Measurements from ENCODE around the gene SLC26A8. TPM values are rescaled to one million over a fixed set of nuclear protein-coding genes. Genes with fewer than 3 reads are reported as not detected.

Gene SLC26A8
- total RNA-seq, 1 experiment from 2014 or later, result not detected

DNA sequence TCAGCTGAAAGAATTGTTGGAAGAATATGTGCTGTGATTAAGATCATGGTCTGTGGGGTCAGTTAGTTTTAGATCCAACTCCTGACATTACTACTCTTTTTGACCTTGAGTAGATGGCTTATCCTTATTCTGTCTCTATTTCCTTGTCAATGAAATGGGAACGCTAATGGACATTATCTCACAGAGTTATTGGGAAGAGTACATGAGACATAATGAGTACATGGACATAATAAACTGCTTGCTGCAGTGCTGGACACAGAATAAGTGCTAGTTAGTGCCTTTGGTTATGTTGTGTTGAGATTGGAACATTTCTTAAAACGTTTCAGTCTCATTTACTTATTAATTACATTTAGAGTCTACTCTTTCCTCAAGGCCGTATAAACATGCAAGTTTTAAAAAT lies 45.8 kb upstream of the SLC26A8 start:
- Histone ChIP-seq H3K4me3 (replicated peaks in 1 of 2; ENCODE audit: low read depth in 1 of 2, low read length in 2 of 2) (no peak overlapping the region), H3K4me1 (ENCODE audit: control insufficient read depth in 1 of 2, insufficient read depth in 2 of 2, low read length in 2 of 2) (peaks cover 1 to 6% of the 10 kb centered on the region in 2 experiments; a peak in 3 of 4 replicates), H3K79me2 (ENCODE audit: insufficient read depth, low read length) (peaks cover 54% of the 10 kb centered on the region), H3K9ac (ENCODE audit: low read length) (no peak overlapping the region), H3K9me2 (ENCODE audit: insufficient read depth) (no peaks in the 10 kb centered on the region), H4K20me1 (ENCODE audit: insufficient read depth) (no peaks in the 10 kb centered on the region), H3K27me3 (ENCODE audit: insufficient read depth, low read length) (no peaks in the 10 kb centered on the region), H3K9me3 (ENCODE audit: control insufficient read depth in 1 of 2, insufficient read depth in 1 of 2, low read depth in 1 of 2, low read length in 2 of 2) (no peaks in the 10 kb centered on the region), H3K36me3 (ENCODE audit: control insufficient read depth in 1 of 2, insufficient read depth in 2 of 2, low read length in 2 of 2) (no peaks in the 10 kb centered on the region), H3K4me2 (ENCODE audit: low read length) (no peak overlapping the region), H3K27ac (ENCODE audit: low read depth, low read length) (no peak overlapping the region), H2AFZ (ENCODE audit: low read depth, low read length, poor library complexity, severe bottlenecking) (no peak overlapping the region)
- ATAC-seq (no peak), DNase-seq (ENCODE audit: low read depth, low spot score) (no peak)
- TF ChIP-seq ZFX (IDR thresholded peaks at IDR 0.05) (no peak), POLR2A (IDR thresholded peaks at IDR 0.05; ENCODE audit: borderline replicate concordance, extremely low read depth, insufficient read depth, insufficient read length) (no peak), ELF1 (IDR thresholded peaks at IDR 0.05; ENCODE audit: borderline replicate concordance, low read depth) (no peak), RAD21 (IDR thresholded peaks at IDR 0.05; ENCODE audit: low read depth) (no peak), SRF (IDR thresholded peaks at IDR 0.05; ENCODE audit: low read depth) (no peak), EZH2phosphoT487 (IDR thresholded peaks at IDR 0.05; ENCODE audit: borderline replicate concordance) (no peak), SIN3A (IDR thresholded peaks at IDR 0.05; ENCODE audit: low read depth) (no peak), MAX (IDR thresholded peaks at IDR 0.05) (no peak), FOSL1 (IDR thresholded peaks at IDR 0.05; ENCODE audit: low read depth) (no peak), SP1 (IDR thresholded peaks at IDR 0.05; ENCODE audit: low read depth) (no peak), EZH2 (IDR thresholded peaks at IDR 0.05) (no peak), JUND (IDR thresholded peaks at IDR 0.05) (no peak), CEBPB (IDR thresholded peaks at IDR 0.05; ENCODE audit: low read depth) (no peak), TCF7L2 (IDR thresholded peaks at IDR 0.05; ENCODE audit: borderline replicate concordance, extremely low read depth, insufficient read depth, insufficient read length) (no peak), ZNF274 (IDR thresholded peaks at IDR 0.05; ENCODE audit: low read depth, low read length) (no peak), YY1 (IDR thresholded peaks at IDR 0.05; ENCODE audit: extremely low read depth, insufficient replicate concordance, low read depth, low read length) (no peak), POLR2AphosphoS5 (IDR thresholded peaks at IDR 0.05; ENCODE audit: low read depth, low read length) (no peak)
- TF ChIP-seq, protein P1, sequence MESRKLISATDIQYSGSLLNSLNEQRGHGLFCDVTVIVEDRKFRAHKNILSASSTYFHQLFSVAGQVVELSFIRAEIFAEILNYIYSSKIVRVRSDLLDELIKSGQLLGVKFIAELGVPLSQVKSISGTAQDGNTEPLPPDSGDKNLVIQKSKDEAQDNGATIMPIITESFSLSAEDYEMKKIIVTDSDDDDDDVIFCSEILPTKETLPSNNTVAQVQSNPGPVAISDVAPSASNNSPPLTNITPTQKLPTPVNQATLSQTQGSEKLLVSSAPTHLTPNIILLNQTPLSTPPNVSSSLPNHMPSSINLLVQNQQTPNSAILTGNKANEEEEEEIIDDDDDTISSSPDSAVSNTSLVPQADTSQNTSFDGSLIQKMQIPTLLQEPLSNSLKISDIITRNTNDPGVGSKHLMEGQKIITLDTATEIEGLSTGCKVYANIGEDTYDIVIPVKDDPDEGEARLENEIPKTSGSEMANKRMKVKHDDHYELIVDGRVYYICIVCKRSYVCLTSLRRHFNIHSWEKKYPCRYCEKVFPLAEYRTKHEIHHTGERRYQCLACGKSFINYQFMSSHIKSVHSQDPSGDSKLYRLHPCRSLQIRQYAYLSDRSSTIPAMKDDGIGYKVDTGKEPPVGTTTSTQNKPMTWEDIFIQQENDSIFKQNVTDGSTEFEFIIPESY (IDR thresholded peaks at IDR 0.05; ENCODE audit: extremely low read depth, insufficient replicate concordance, low read length), result no peak
- TF ChIP-seq, protein P2, sequence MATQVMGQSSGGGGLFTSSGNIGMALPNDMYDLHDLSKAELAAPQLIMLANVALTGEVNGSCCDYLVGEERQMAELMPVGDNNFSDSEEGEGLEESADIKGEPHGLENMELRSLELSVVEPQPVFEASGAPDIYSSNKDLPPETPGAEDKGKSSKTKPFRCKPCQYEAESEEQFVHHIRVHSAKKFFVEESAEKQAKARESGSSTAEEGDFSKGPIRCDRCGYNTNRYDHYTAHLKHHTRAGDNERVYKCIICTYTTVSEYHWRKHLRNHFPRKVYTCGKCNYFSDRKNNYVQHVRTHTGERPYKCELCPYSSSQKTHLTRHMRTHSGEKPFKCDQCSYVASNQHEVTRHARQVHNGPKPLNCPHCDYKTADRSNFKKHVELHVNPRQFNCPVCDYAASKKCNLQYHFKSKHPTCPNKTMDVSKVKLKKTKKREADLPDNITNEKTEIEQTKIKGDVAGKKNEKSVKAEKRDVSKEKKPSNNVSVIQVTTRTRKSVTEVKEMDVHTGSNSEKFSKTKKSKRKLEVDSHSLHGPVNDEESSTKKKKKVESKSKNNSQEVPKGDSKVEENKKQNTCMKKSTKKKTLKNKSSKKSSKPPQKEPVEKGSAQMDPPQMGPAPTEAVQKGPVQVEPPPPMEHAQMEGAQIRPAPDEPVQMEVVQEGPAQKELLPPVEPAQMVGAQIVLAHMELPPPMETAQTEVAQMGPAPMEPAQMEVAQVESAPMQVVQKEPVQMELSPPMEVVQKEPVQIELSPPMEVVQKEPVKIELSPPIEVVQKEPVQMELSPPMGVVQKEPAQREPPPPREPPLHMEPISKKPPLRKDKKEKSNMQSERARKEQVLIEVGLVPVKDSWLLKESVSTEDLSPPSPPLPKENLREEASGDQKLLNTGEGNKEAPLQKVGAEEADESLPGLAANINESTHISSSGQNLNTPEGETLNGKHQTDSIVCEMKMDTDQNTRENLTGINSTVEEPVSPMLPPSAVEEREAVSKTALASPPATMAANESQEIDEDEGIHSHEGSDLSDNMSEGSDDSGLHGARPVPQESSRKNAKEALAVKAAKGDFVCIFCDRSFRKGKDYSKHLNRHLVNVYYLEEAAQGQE (IDR thresholded peaks at IDR 0.05; ENCODE audit: low read depth), result no peak
- no TSS peak for BruUV-seq (replicated peaks)
- intact Hi-C loops (cut with micrococcal nuclease), result no loop called here
- ChIA-PET RAD21 (ENCODE audit: low non-redundant PET in 1 of 2, low total read pairs in 2 of 2, uncharacterized antibody in 2 of 2, unreplicated experiment in 2 of 2) (no interaction called here), CTCF (no interaction called here), POLR2A (no interaction called here)

All from HCT116 (cell line).